ENCODE results near the gene RGS7.

The RGS7 gene

DNA sequence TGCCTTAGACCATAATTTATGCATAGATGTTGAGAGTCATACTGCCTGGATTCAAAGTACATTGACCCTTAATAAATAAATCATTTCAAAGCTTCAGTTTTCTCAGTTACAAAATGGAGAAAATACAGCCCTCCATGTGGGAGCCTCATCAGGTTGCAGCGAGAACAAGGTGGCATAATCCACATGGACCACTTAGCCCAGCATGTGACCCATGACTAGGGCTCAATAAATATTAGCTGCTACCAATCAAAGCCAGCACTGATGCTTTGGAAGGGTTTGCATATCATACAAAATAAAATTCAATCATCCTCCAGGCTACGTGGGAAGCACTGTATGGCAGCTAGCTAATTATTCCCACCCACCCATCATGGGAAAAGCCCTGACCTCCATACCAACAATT lies 33.5 kb upstream of the RGS7 start:
- TF ChIP-seq, protein P1, sequence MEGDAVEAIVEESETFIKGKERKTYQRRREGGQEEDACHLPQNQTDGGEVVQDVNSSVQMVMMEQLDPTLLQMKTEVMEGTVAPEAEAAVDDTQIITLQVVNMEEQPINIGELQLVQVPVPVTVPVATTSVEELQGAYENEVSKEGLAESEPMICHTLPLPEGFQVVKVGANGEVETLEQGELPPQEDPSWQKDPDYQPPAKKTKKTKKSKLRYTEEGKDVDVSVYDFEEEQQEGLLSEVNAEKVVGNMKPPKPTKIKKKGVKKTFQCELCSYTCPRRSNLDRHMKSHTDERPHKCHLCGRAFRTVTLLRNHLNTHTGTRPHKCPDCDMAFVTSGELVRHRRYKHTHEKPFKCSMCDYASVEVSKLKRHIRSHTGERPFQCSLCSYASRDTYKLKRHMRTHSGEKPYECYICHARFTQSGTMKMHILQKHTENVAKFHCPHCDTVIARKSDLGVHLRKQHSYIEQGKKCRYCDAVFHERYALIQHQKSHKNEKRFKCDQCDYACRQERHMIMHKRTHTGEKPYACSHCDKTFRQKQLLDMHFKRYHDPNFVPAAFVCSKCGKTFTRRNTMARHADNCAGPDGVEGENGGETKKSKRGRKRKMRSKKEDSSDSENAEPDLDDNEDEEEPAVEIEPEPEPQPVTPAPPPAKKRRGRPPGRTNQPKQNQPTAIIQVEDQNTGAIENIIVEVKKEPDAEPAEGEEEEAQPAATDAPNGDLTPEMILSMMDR (IDR thresholded peaks at IDR 0.05; ENCODE audit: insufficient read depth, low read length, missing control alignments), result no peak
- CTCF ChIA-PET, result interaction anchor here (0.6 kb wide), 1 partner anchor 9 kb away, joined by 3 read pairs; no protein-coding TSS in a partner anchor
- no peak overlapping the region for H3K4me3 ChIP-seq (ENCODE audit: low read depth, low read length)
- DNase-seq (ENCODE audit: low read depth, low spot score), result no peak
- POLR2A ChIA-PET, result interaction anchor here (0.9 kb wide), 1 partner anchor 656 kb away, joined by 3 read pairs; no protein-coding TSS in a partner anchor

DNA sequence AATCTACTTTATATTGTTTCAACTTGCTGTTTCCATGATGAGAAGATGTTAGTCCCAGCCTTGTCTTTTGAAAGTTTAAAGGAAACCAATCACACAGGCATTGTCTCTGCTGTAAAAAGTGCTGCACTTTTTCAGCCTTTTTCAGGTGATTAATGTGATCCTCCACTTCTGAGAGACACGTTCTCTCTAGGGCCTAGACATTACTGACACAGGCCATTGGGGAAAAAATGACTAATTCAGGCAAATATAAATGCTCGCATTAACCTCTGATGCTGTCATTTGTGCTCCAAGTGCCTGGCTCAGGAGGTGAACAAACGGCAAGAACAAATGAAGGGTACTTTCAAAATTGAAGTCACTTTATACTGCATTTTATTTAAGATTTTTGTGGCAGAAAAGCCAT lies 32.4 kb upstream of the RGS7 start:
- TF ChIP-seq, protein P1 (IDR thresholded peaks at IDR 0.05; ENCODE audit: insufficient read depth, low read length, missing control alignments), result no peak
- POLR2A ChIA-PET, result no interaction called here
- no peak overlapping the region for H3K4me3 ChIP-seq (ENCODE audit: low read depth, low read length)
- DNase-seq (ENCODE audit: low read depth, low spot score), result no peak
- CTCF ChIA-PET, result no interaction called here

DNA sequence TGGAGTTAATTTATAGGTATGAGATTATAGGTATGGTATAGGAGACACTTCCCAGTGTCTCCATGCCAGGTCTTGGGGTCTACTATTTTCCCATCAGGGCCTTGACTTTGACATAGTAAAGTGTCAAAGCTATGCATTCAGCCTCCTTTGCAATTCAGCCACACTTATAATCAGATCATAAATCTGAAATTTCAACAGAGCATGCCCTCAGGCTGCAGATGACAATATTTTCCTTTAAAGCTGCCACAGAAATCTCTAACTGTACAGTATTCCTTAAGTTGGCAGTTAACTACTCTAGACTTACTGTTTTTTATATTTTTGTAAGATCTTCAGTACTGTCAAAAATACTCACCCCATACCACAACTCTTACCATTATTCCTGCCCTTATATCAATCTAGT lies 30.2 kb upstream of the RGS7 start:
- CTCF ChIA-PET, result no interaction called here
- POLR2A ChIA-PET, result no interaction called here
- H3K4me3 ChIP-seq (ENCODE audit: low read depth, low read length), result no peak overlapping the region
- TF ChIP-seq, protein P1 (IDR thresholded peaks at IDR 0.05; ENCODE audit: insufficient read depth, low read length, missing control alignments), result no peak
- DNase-seq (ENCODE audit: low read depth, low spot score), result no peak

DNA sequence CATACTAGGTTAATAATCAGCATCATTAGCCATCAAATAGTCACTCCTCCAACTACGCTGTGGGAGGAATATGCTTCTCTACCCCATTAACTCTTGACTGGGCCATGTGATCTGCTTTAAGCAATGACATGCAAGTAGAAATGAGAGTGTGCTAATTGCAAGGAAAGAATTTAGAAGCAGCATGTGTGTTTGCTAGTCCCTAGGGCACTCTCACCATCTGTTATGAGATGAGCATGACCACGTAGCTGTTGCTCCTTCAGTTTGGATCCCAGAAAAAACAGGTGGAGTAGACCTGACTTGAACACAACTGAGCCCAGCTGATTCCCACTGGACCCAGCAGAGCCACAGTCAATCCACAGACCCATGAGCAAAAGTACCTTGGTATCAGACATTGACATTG lies 19.7 kb upstream of the RGS7 start:
- POLR2A ChIA-PET, result no interaction called here

DNA sequence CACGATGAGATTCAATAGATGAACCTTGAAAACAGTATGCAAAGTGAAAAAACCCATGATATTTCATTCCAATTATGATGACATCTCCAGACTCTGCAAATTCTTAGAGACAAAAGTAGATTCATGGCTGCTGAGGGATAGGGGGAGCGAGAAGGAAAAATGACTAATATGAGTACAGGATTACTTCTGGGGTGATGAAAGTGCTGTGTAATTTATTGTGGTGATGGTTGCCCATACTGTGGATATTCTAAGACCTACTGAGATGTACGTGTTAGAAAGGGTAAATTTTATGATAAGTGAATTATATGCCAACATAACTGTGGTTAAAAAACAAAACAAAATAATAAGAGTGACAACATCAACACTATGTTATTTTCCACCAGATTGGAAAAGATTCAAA lies 18.9 kb upstream of the RGS7 start:
- no peak overlapping the region for H3K4me3 ChIP-seq (ENCODE audit: low read depth, low read length)
- TF ChIP-seq, protein P1 (IDR thresholded peaks at IDR 0.05; ENCODE audit: insufficient read depth, low read length, missing control alignments), result no peak
- no peak for DNase-seq (ENCODE audit: low read depth, low spot score)
- ChIA-PET CTCF (no interaction called here), POLR2A (no interaction called here)

More for the DNA sequence above, 19.7 kb upstream of the RGS7 start:
- CTCF ChIA-PET, result no interaction called here
- no peak overlapping the region for H3K4me3 ChIP-seq (ENCODE audit: low read depth, low read length)
- DNase-seq (ENCODE audit: low read depth, low spot score), result no peak
- TF ChIP-seq, protein P1 (IDR thresholded peaks at IDR 0.05; ENCODE audit: insufficient read depth, low read length, missing control alignments), result no peak

DNA sequence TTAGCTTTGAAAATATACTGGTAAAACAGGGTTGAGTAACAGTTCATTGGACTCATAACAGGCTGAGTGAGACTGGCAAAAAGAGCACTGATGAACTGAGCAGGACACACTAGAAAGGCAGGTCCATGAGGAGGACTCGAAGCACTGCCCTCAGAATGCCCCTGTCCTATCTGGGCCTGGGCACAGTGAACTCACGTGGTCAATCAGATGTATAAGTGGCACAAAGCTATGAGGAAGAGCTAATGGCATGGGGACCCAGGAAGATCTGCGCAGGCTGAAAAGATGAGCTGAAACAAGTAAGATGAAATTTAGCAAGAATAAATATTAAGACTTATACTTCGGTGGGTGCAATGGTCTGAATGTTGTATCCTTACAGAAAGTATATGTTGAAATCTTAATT lies 9.2 kb upstream of the RGS7 start:
- POLR2A ChIA-PET, result no interaction called here
- no peak for DNase-seq (ENCODE audit: low read depth, low spot score)
- CTCF ChIA-PET, result no interaction called here
- TF ChIP-seq, protein P1 (IDR thresholded peaks at IDR 0.05; ENCODE audit: insufficient read depth, low read length, missing control alignments), result no peak
- no peak overlapping the region for H3K4me3 ChIP-seq (ENCODE audit: low read depth, low read length)

Data from AG04449 (cell line).